Measurements from ENCODE around the gene CACNA1I.

Gene CACNA1I

GRCh38 chr22:39713799-39714290, 143.3 kb downstream of the CACNA1I start:
- Histone ChIP-seq H3K36me3 (no peaks in the 10 kb centered on the region), H3K9me3 (replicated peaks in 1 of 11) (no peaks in the 10 kb centered on the region), H3K9ac (no peak overlapping the region), H4K20me1 (peaks cover 0 to 8% (median 0%) of the 10 kb centered on the region in 11 experiments; a peak in 1 of 22 replicates), H3K4me3 (no peak overlapping the region), H3K4me2 (no peak overlapping the region), H3K27me3 (no peaks in the 10 kb centered on the region), H3K4me1 (peaks cover 0 to 17% (median 11%) of the 10 kb centered on the region in 10 experiments; a peak in 16 of 20 replicates), H3K27ac (no peak overlapping the region)
- TF ChIP-seq Cebpa-rat (IDR thresholded peaks at IDR 0.05) = no peak

GRCh38 chr22:39714321-39714720, 143.8 kb downstream of the CACNA1I start:
- H3K4me3 ChIP-seq = no peak overlapping the region
- H3K9ac ChIP-seq = no peak overlapping the region
- no peak overlapping the region for H3K27ac ChIP-seq
- no peaks in the 10 kb centered on the region for H3K9me3 ChIP-seq (replicated peaks in 1 of 11)
- H3K36me3 ChIP-seq = no peaks in the 10 kb centered on the region
- H4K20me1 ChIP-seq = peaks cover 0 to 8% (median 0%) of the 10 kb centered on the region in 11 experiments; a peak in 1 of 22 replicates
- peaks cover 0 to 17% (median 11%) of the 10 kb centered on the region in 10 experiments; a peak in 16 of 20 replicates for H3K4me1 ChIP-seq
- no peaks in the 10 kb centered on the region for H3K27me3 ChIP-seq
- no peak overlapping the region for H3K4me2 ChIP-seq
- TF ChIP-seq Cebpa-rat (IDR thresholded peaks at IDR 0.05) = no peak

DNA sequence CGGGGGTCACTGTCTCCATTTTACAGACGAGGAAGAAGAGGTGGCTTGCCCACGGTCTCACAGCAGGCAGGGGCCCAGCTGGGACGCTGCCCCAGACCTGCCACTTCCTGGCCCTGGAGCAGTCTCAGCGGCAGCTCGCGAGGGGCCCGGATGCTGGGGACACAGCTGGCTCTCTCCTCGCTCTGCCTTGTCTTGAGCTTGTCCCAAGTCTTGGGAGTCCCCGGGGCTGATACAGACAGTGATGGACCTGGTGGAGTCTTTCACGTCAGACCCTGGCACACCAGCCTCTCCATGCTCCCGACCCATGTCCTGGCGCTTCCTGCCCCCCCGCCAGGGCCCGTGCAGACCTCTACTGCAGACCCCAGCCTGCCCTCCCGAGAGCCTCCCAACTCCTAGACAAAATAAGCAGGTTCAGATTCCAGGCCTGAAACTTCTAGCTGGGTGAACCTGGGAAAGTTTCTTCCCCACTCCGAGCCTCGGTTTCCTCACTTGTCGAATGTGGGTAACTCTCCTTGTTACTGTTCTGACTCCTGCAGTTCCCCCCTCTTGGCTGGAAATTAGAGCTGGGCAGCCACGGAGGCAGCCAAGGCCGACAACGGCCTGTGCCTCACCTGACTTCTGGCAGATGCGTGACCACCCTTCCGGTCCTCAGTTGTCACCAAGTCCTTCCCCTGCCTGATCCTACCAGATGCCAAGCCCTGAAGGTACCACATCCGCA, 145.4 kb downstream of the CACNA1I start:
- Histone ChIP-seq H3K4me1 (peaks cover 0 to 15% (median 11%) of the 10 kb centered on the region in 10 experiments; a peak in 16 of 20 replicates), H3K9me3 (replicated peaks in 1 of 11) (no peaks in the 10 kb centered on the region), H3K36me3 (no peaks in the 10 kb centered on the region), H4K20me1 (peaks cover 0 to 8% (median 0%) of the 10 kb centered on the region in 11 experiments; a peak in 1 of 22 replicates), H3K4me3 (no peak overlapping the region), H3K4me2 (no peak overlapping the region), H3K9ac (no peak overlapping the region), H3K27ac (no peak overlapping the region), H3K27me3 (no peaks in the 10 kb centered on the region)
- no peak for TF ChIP-seq Cebpa-rat (IDR thresholded peaks at IDR 0.05)

DNA sequence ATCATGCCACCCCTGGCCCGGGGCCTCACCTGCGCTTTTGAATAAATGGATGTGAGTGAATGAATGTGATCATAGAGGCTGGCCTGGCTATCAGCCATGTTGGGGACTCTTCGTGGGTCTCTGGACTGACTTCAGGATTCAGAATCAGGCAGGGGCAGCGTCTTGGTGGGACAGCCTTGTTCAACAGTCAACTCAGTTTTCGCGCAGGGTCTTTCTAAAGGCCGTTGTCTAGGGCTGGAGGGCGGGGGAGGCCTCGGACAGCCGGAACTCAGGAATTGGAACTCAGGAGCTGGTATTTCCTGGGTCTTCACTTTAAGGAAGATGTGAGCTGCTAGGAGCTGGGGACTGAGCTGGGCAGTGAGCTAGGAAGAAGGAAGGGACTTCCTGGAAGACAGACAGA, 146.0 kb downstream of the CACNA1I start:
- Histone ChIP-seq H3K9ac (no peak overlapping the region), H3K4me3 (no peak overlapping the region), H3K9me3 (replicated peaks in 1 of 11) (no peaks in the 10 kb centered on the region), H3K4me1 (peaks cover 0 to 15% (median 11%) of the 10 kb centered on the region in 10 experiments; a peak in 16 of 20 replicates), H3K27me3 (no peaks in the 10 kb centered on the region), H3K27ac (no peak overlapping the region), H4K20me1 (peaks cover 0 to 8% (median 0%) of the 10 kb centered on the region in 11 experiments; a peak in 1 of 22 replicates), H3K4me2 (no peak overlapping the region), H3K36me3 (no peaks in the 10 kb centered on the region)
- no peak for TF ChIP-seq Cebpa-rat (IDR thresholded peaks at IDR 0.05)

- H3K4me2 ChIP-seq = no peak overlapping the region
- TF ChIP-seq Cebpa-rat (IDR thresholded peaks at IDR 0.05) = no peak
- no peak overlapping the region for H3K9ac ChIP-seq
- peaks cover 0 to 8% (median 0%) of the 10 kb centered on the region in 11 experiments; a peak in 1 of 22 replicates for H4K20me1 ChIP-seq
- no peaks in the 10 kb centered on the region for H3K9me3 ChIP-seq (replicated peaks in 1 of 11)
- no peaks in the 10 kb centered on the region for H3K36me3 ChIP-seq
- no peaks in the 10 kb centered on the region for H3K27me3 ChIP-seq
- H3K4me3 ChIP-seq = no peak overlapping the region
- H3K27ac ChIP-seq = no peak overlapping the region
- H3K4me1 ChIP-seq = peaks cover 0 to 15% (median 11%) of the 10 kb centered on the region in 10 experiments; a peak in 16 of 20 replicates
Measured at GRCh38 chr22:39717099-39717498, 146.5 kb downstream of the CACNA1I start.

DNA sequence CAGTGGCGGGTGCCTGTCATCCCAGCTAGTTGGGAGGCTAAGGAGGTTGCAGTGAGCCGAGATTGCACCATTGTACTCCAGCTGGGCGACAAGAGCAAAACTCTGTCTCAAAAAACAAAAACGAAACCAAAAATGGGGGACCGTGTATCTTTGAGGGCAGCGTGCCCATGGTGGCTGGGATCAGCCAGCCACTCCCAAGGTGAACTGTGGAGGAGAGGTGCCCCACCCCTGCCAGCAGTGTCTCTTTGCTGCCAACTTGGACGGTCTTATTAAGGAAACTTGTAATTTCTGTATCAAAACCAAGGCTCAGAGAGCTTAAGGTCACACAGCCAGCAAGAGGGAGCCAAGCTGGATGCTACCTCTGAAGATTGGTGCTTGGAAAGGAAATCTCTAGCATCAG, 147.7 kb downstream of the CACNA1I start:
- Histone ChIP-seq H3K9me3 (replicated peaks in 1 of 11) (no peaks in the 10 kb centered on the region), H3K27me3 (no peaks in the 10 kb centered on the region), H3K36me3 (no peaks in the 10 kb centered on the region), H3K4me1 (peaks cover 0 to 6% (median 2%) of the 10 kb centered on the region in 10 experiments; a peak in 15 of 20 replicates), H3K27ac (no peak overlapping the region; a peak in 1 of 22 replicates), H3K4me3 (no peak overlapping the region), H4K20me1 (peaks cover 0 to 8% (median 0%) of the 10 kb centered on the region in 11 experiments; a peak in 1 of 22 replicates), H3K4me2 (no peak overlapping the region), H3K9ac (no peak overlapping the region)
- TF ChIP-seq Cebpa-rat (IDR thresholded peaks at IDR 0.05) = no peak

- Histone ChIP-seq H3K27me3 (no peaks in the 10 kb centered on the region), H3K4me3 (no peak overlapping the region), H3K9ac (no peak overlapping the region), H3K36me3 (no peaks in the 10 kb centered on the region), H4K20me1 (peaks cover 0 to 6% (median 0%) of the 10 kb centered on the region in 11 experiments; a peak in 1 of 22 replicates), H3K4me2 (no peak overlapping the region), H3K9me3 (replicated peaks in 1 of 11) (no peaks in the 10 kb centered on the region), H3K27ac (no peak overlapping the region), H3K4me1 (peaks cover 0 to 4% (median 0%) of the 10 kb centered on the region in 10 experiments; a peak in 1 of 20 replicates)
- no peak for TF ChIP-seq Cebpa-rat (IDR thresholded peaks at IDR 0.05)
Measured at GRCh38 chr22:39718921-39719475, 148.4 kb downstream of the CACNA1I start.

- peaks cover 0 to 4% (median 0%) of the 10 kb centered on the region in 10 experiments; a peak in 1 of 20 replicates for H3K4me1 ChIP-seq
- no peak overlapping the region for H3K9ac ChIP-seq
Measured at GRCh38 chr22:39719559-39720450, 149.3 kb downstream of the CACNA1I start.

More at GRCh38 chr22:39719559-39720450, 149.3 kb downstream of the CACNA1I start:
- H3K9me3 ChIP-seq (replicated peaks in 1 of 11) = no peaks in the 10 kb centered on the region
- H3K27ac ChIP-seq = no peak overlapping the region
- H3K4me3 ChIP-seq = no peak overlapping the region
- no peaks in the 10 kb centered on the region for H3K27me3 ChIP-seq
- no peaks in the 10 kb centered on the region for H4K20me1 ChIP-seq
- H3K4me2 ChIP-seq = no peak overlapping the region
- no peak for TF ChIP-seq Cebpa-rat (IDR thresholded peaks at IDR 0.05)
- H3K36me3 ChIP-seq = no peaks in the 10 kb centered on the region

All from BLaER1 treated with 17β-estradiol and CSF1 and Interleukin-3, amounts not matched to agents 10 nM and 100 nM (cell line).